Common myeloid progenitor, CD34-positive (primary cell): ENCODE results near the gene HUNK.

Experiments
- CTCF ChIA-PET: fragments of 350-600 bp; sonication (Branson Sonifier 250); formaldehyde crosslinking; loops from one replicate; lab custom pipeline; 2021; ENCODE audit warnings: antibody characterized with exemption; lab: Charles Lee
- POLR2A ChIA-PET: fragments of 350-600 bp; sonication (Branson Sonifier 250); formaldehyde crosslinking; loops from one replicate; lab custom pipeline; 2021; ENCODE audit warnings: antibody characterized with exemption; lab: Charles Lee
- DNase-seq, 3 donors: peaks; one replicate each; pipeline versions ENCODE4 v3.0.0 to v3.0.0-alpha.2; 2013
- H3K27ac ChIP-seq, 2 experiments: 1 replicate in 1 of 2; 2 replicates in 1 of 2; pipeline ENCODE4 v1.7.0; 2013; ENCODE audit warnings: inconsistent platforms in 2 of 2, low read length in 2 of 2, mild to moderate bottlenecking in 2 of 2, low read depth in 1 of 2, moderate library complexity in 1 of 2; ENCODE audit not compliant: severe bottlenecking in 2 of 2, insufficient read depth in 1 of 2, poor library complexity in 1 of 2
- H3K27me3 ChIP-seq, 5 experiments: replicated peaks in 2 of 5; 1 replicate in 3 of 5; 2 replicates in 2 of 5; pipeline versions ENCODE4 v1.6.1 to v1.7.0; 2013; ENCODE audit warnings: low read length in 4 of 5, mild to moderate bottlenecking in 2 of 5, moderate library complexity in 2 of 5, inconsistent platforms in 1 of 5; ENCODE audit not compliant: insufficient read depth in 5 of 5, control insufficient read depth in 4 of 5
- H3K36me3 ChIP-seq, 4 experiments: 1 replicate in 2 of 4; 2 replicates in 2 of 4; pipeline versions ENCODE4 v1.6.1 to v1.7.0; 2013; ENCODE audit warnings: low read length in 3 of 4, control low read depth in 1 of 4, mild to moderate bottlenecking in 1 of 4; ENCODE audit not compliant: control insufficient read depth in 4 of 4, insufficient read depth in 4 of 4
- H3K4me1 ChIP-seq, 4 experiments: 1 replicate in 3 of 4; 2 replicates in 1 of 4; pipeline versions ENCODE4 v1.6.1 to v1.7.1; 2013; ENCODE audit warnings: low read length in 3 of 4, mild to moderate bottlenecking in 3 of 4, control low read depth in 1 of 4, inconsistent platforms in 1 of 4, moderate library complexity in 1 of 4; ENCODE audit not compliant: control insufficient read depth in 4 of 4, insufficient read depth in 4 of 4; ENCODE audit errors: control extremely low read depth in 1 of 4
- H3K4me3 ChIP-seq, 7 experiments: 1 replicate in 4 of 7; 2 replicates in 3 of 7; pipeline versions ENCODE4 v1.5.1 to v1.7.0; 2013; ENCODE audit warnings: mild to moderate bottlenecking in 7 of 7, low read length in 6 of 7, moderate library complexity in 6 of 7, inconsistent platforms in 2 of 7, low read depth in 2 of 7, control low read depth in 1 of 7; ENCODE audit not compliant: insufficient read depth in 4 of 7, control insufficient read depth in 1 of 7; ENCODE audit errors: extremely low read depth in 1 of 7
- H3K9me3 ChIP-seq, 5 experiments: 1 replicate in 4 of 5; 2 replicates in 1 of 5; pipeline versions ENCODE4 v1.6.1 to v1.7.1; 2013; ENCODE audit warnings: low read length in 4 of 5, mild to moderate bottlenecking in 2 of 5, inconsistent platforms in 1 of 5, low read depth in 1 of 5, moderate library complexity in 1 of 5; ENCODE audit not compliant: control insufficient read depth in 4 of 5, insufficient read depth in 2 of 5; ENCODE audit errors: control extremely low read depth in 1 of 5
- WGBS: methylation state at CpG from one replicate; pipeline ENCODE4 v1.1.5; 2013; ENCODE audit not compliant: insufficient coverage; 5-methylcytosine and 5-hydroxymethylcytosine counted together

Gene HUNK

GRCh38 chr21:31910074-31910470 is 37.3 kb downstream of the HUNK start:
- Histone ChIP-seq H3K9me3 (peaks cover 0 to 2% (median 0%) of the 10 kb centered on the region in 5 experiments), H3K27ac (no peak overlapping the region), H3K27me3 (peaks cover 6 to 53% (median 9%) of the 10 kb centered on the region in 5 experiments), H3K4me3 (no peak overlapping the region), H3K4me1 (no peaks in the 10 kb centered on the region), H3K36me3 (no peaks in the 10 kb centered on the region)
- CTCF ChIA-PET = no interaction called here
- POLR2A ChIA-PET = no interaction called here
- no peak for DNase-seq
- 100% methylated on average over 2 of the region's 2 CpGs for WGBS

- peaks cover 6 to 50% (median 6%) of the 10 kb centered on the region in 5 experiments for H3K27me3 ChIP-seq
- CTCF ChIA-PET = no interaction called here
- H3K9me3 ChIP-seq = peaks cover 0 to 2% (median 0%) of the 10 kb centered on the region in 5 experiments
- 76% methylated on average over 14 of the region's 17 CpGs for WGBS
- POLR2A ChIA-PET = no interaction called here
- no peak overlapping the region for H3K27ac ChIP-seq
- no peak overlapping the region for H3K4me3 ChIP-seq
- H3K36me3 ChIP-seq = no peaks in the 10 kb centered on the region
- no peak for DNase-seq
- H3K4me1 ChIP-seq = no peaks in the 10 kb centered on the region
These were observed 38.5 kb downstream of the HUNK start for GRCh38 chr21:31911138-31911907.

- CTCF ChIA-PET = no interaction called here
These were observed 39.7 kb downstream of the HUNK start for GRCh38 chr21:31912501-31912900.

DNA sequence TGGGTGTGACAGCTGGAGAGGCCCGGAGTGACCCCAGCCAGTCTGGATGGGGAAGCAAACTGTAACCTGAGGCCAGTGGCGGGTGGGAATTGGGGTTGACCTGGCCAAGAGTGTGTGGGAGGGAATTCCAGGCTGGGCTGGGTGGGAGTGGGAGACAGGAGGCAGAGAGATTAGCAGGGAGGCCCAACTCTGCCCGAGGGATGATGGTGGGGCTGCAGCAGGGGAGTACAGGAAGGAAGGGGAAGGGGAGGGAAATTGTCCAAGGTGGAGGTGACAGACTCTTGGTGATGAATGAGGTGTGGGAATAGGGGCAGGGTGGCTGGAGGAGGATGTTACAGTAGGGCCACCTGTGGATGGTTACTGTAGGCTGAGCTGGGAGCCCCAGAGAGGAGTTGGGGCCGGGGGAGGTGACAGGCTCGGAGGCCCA is 40.4 kb downstream of the HUNK start:
- Histone ChIP-seq H3K36me3 (no peaks in the 10 kb centered on the region), H3K27me3 (peaks cover 6 to 36% (median 6%) of the 10 kb centered on the region in 5 experiments), H3K27ac (no peak overlapping the region), H3K9me3 (peaks cover 0 to 2% (median 0%) of the 10 kb centered on the region in 5 experiments), H3K4me1 (no peaks in the 10 kb centered on the region), H3K4me3 (no peak overlapping the region)
- ChIA-PET POLR2A (no interaction called here), CTCF (no interaction called here)
- no peak for DNase-seq
- WGBS = 77% methylated on average over 4 of the region's 5 CpGs

More at GRCh38 chr21:31912501-31912900, 39.7 kb downstream of the HUNK start:
- Histone ChIP-seq H3K9me3 (peaks cover 0 to 2% (median 0%) of the 10 kb centered on the region in 5 experiments), H3K36me3 (no peaks in the 10 kb centered on the region), H3K4me3 (no peak overlapping the region), H3K4me1 (no peaks in the 10 kb centered on the region), H3K27me3 (peaks cover 6 to 40% (median 6%) of the 10 kb centered on the region in 5 experiments), H3K27ac (no peak overlapping the region)
- no peak for DNase-seq
- 89% methylated on average over 6 of the region's 9 CpGs for WGBS
- POLR2A ChIA-PET = no interaction called here

GRCh38 chr21:31914472-31914871 is 41.7 kb downstream of the HUNK start:
- H3K4me1 ChIP-seq = no peaks in the 10 kb centered on the region
- H3K36me3 ChIP-seq = no peaks in the 10 kb centered on the region
- H3K4me3 ChIP-seq = no peak overlapping the region
- POLR2A ChIA-PET = no interaction called here
- DNase-seq = no peak
- peaks cover 0 to 2% (median 0%) of the 10 kb centered on the region in 5 experiments for H3K9me3 ChIP-seq
- no peak overlapping the region for H3K27ac ChIP-seq
- CTCF ChIA-PET = no interaction called here
- WGBS = 83% methylated on average over 4 of the region's 4 CpGs
- peaks cover under 1 to 23% (median 2%) of the 10 kb centered on the region in 5 experiments for H3K27me3 ChIP-seq

DNA sequence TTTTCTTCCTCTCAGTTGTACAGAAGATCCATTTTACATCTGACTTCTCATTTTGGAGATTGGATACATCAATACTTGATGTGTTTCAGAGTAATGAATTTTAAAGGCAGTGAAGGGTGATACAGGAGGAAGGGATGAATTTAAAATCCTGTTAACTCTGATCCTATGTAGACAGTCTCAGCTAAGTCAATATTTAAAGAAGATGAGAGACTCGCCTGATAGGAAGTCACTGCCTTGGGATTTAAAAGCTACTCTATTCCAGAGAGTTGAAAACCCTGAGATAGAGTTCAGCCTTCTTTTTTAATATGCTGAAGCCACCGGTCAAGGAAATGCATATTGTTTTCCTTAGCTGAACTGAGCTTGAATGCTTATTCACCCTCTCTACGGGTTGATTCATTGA is 42.7 kb downstream of the HUNK start:
- Histone ChIP-seq H3K9me3 (peaks cover 0 to 2% (median 0%) of the 10 kb centered on the region in 5 experiments), H3K27ac (no peak overlapping the region), H3K27me3 (peaks cover 0 to 15% (median 0%) of the 10 kb centered on the region in 5 experiments), H3K4me1 (no peaks in the 10 kb centered on the region), H3K36me3 (no peaks in the 10 kb centered on the region), H3K4me3 (no peak overlapping the region)
- ChIA-PET CTCF (interaction anchor here (1.0 kb wide), 1 partner anchor 50 kb away, joined by 3 read pairs; no protein-coding TSS in a partner anchor), POLR2A (no interaction called here)
- no peak for DNase-seq
- WGBS = 79% methylated on average over 2 of the region's 3 CpGs

DNA sequence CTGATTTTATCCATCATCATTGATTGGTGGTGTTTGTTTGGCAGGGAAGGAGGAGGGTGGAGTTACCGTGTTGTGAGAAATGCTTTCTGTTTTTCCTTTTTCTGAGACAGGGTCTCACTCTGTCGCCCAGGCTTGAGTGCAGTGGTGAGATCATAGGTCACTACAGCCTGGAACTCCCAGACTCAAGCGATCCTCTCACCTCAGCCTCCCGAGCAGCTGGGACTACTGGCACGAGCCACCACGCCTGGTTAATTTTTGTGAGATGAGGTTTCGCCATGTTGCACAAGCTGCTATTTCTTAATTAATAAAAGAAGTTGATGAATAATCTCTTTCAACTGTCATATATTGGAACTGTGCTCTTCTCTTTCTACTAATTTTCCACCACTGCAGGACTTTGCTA is 44.3 kb downstream of the HUNK start:
- CTCF ChIA-PET = no interaction called here
- POLR2A ChIA-PET = no interaction called here
- peaks cover 0 to 2% (median 0%) of the 10 kb centered on the region in 5 experiments for H3K9me3 ChIP-seq
- H3K4me3 ChIP-seq = no peak overlapping the region
- WGBS = 100% methylated on average over 4 of the region's 7 CpGs
- no peak for DNase-seq
- peaks cover 0 to 5% (median 0%) of the 10 kb centered on the region in 5 experiments for H3K27me3 ChIP-seq
- H3K36me3 ChIP-seq = no peaks in the 10 kb centered on the region
- no peak overlapping the region for H3K27ac ChIP-seq
- no peaks in the 10 kb centered on the region for H3K4me1 ChIP-seq
